H9 (cell line): Measurements from ENCODE around the gene ITGA1. TPM values are rescaled to one million over a fixed set of nuclear protein-coding genes. Genes with fewer than 3 reads are reported as not detected.

Source experiments
- DNase-seq: peaks from one replicate; pipeline ENCODE4 v3.0.0-alpha.2; 2017
- H2AFZ ChIP-seq: one replicate; pipeline ENCODE4 v1.6.1; 2013; ENCODE audit warnings: mild to moderate bottlenecking, low read length, control low read depth, moderate library complexity
- H2AK5ac ChIP-seq: 2 replicates; pipeline ENCODE4 v1.6.1; 2013; ENCODE audit warnings: low read length, control low read depth, mixed read lengths; ENCODE audit not compliant: insufficient read length
- H2BK120ac ChIP-seq: one replicate; pipeline ENCODE4 v1.6.1; 2013; ENCODE audit warnings: low read depth, mild to moderate bottlenecking, low read length, control low read depth, inconsistent platforms; ENCODE audit not compliant: poor library complexity, severe bottlenecking
- H2BK12ac ChIP-seq: 2 replicates; pipeline ENCODE4 v1.6.1; 2013; ENCODE audit warnings: low read length, control low read depth, mixed read lengths, low read depth; ENCODE audit not compliant: insufficient read length
- H2BK15ac ChIP-seq: 2 replicates; pipeline ENCODE4 v1.6.1; 2013; ENCODE audit warnings: low read depth, low read length, control low read depth
- H2BK20ac ChIP-seq: one replicate; pipeline ENCODE4 v1.6.1; 2013; ENCODE audit warnings: low read depth, mild to moderate bottlenecking, low read length, control low read depth, inconsistent platforms; ENCODE audit not compliant: poor library complexity, severe bottlenecking
- H2BK5ac ChIP-seq: 2 replicates; pipeline ENCODE4 v1.6.1; 2013; ENCODE audit warnings: low read length, control low read depth, mixed read lengths; ENCODE audit not compliant: insufficient read length
- H3K14ac ChIP-seq: 2 replicates; pipeline ENCODE4 v1.6.1; 2013; ENCODE audit warnings: low read length, control low read depth; ENCODE audit not compliant: insufficient read depth
- H3K18ac ChIP-seq: 2 replicates; pipeline ENCODE4 v1.6.1; 2013; ENCODE audit warnings: low read depth, mild to moderate bottlenecking, mixed read lengths, low read length, control low read depth; ENCODE audit not compliant: insufficient read length
- H3K23ac ChIP-seq: 2 replicates; pipeline ENCODE4 v1.6.1; 2013; ENCODE audit warnings: low read length, control low read depth, mixed read lengths, low read depth; ENCODE audit not compliant: insufficient read length
- H3K23me2 ChIP-seq: 2 replicates; pipeline ENCODE4 v1.6.1; 2013; ENCODE audit warnings: low read depth, mild to moderate bottlenecking, mixed read lengths, low read length, control low read depth; ENCODE audit not compliant: insufficient read length, poor library complexity, severe bottlenecking
- H3K27ac ChIP-seq: 2 replicates; pipeline ENCODE4 v1.5.1; 2013; ENCODE audit warnings: low read length, control low read depth, mixed read lengths, low read depth; ENCODE audit not compliant: insufficient read length
- H3K27me3 ChIP-seq: 2 replicates; pipeline ENCODE4 v1.6.1; 2013; ENCODE audit warnings: low read length, control low read depth, inconsistent platforms; ENCODE audit not compliant: insufficient read depth
- H3K4ac ChIP-seq: 2 replicates; pipeline ENCODE4 v1.6.1; 2013; ENCODE audit warnings: low read depth, mild to moderate bottlenecking, control low read depth, inconsistent platforms, low read length, moderate library complexity
- H3K4me1 ChIP-seq: 2 replicates; pipeline ENCODE4 v1.6.1; 2013; ENCODE audit warnings: low read length, control low read depth, inconsistent platforms; ENCODE audit not compliant: insufficient read depth
- H3K4me2 ChIP-seq: 2 replicates; pipeline ENCODE4 v1.6.1; 2013; ENCODE audit warnings: low read length, control low read depth, mixed read lengths; ENCODE audit not compliant: insufficient read length, insufficient read depth
- H3K56ac ChIP-seq: 2 replicates; pipeline ENCODE4 v1.6.1; 2013; ENCODE audit warnings: low read depth, mild to moderate bottlenecking, mixed read lengths, low read length, control low read depth; ENCODE audit not compliant: insufficient read length
- H3K79me1 ChIP-seq: 2 replicates; pipeline ENCODE4 v1.6.1; 2013; ENCODE audit warnings: low read depth, mild to moderate bottlenecking, moderate library complexity, low read length, control low read depth, inconsistent platforms; ENCODE audit not compliant: insufficient read depth, poor library complexity, severe bottlenecking
- H3K79me2 ChIP-seq: 2 replicates; pipeline ENCODE4 v1.6.1; 2013; ENCODE audit warnings: low read length, control low read depth, inconsistent platforms; ENCODE audit not compliant: insufficient read depth
- H3K9ac ChIP-seq: 2 replicates; pipeline ENCODE4 v1.6.1; 2013; ENCODE audit warnings: low read length, control low read depth, mixed read lengths; ENCODE audit not compliant: insufficient read length; ENCODE audit errors: extremely low read depth
- H3K9me3 ChIP-seq: one replicate; pipeline ENCODE4 v1.6.1; 2013; ENCODE audit warnings: low read depth, low read length, inconsistent platforms; ENCODE audit not compliant: control insufficient read depth
- H3T11ph ChIP-seq: one replicate; pipeline ENCODE4 v1.6.1; 2013; ENCODE audit warnings: mild to moderate bottlenecking, low read length, control low read depth, inconsistent platforms
- H4K20me1 ChIP-seq: one replicate; pipeline ENCODE4 v1.6.1; 2013; ENCODE audit not compliant: control insufficient read depth, insufficient read length, insufficient read depth
- H4K5ac ChIP-seq: 2 replicates; pipeline ENCODE4 v1.6.1; 2013; ENCODE audit warnings: low read depth, mild to moderate bottlenecking, mixed read lengths, low read length, control low read depth; ENCODE audit not compliant: insufficient read length
- H4K8ac ChIP-seq: replicated peaks from 2 replicates; pipeline ENCODE4 v1.6.1; 2013; ENCODE audit warnings: low read length, control low read depth, mixed read lengths, low read depth; ENCODE audit not compliant: insufficient read length
- H4K91ac ChIP-seq: 2 replicates; pipeline ENCODE4 v1.6.1; 2013; ENCODE audit warnings: low read depth, mild to moderate bottlenecking, moderate library complexity, mixed read lengths, low read length, control low read depth; ENCODE audit not compliant: insufficient read length
- H3K27ac Mint-ChIP-seq, 3 experiments: 2 replicates in 2 of 3; 3 replicates in 1 of 3; pipeline ENCODE4 v1.8.0; 2020 to 2021; ENCODE audit warnings: mixed read lengths in 3 of 3, mild to moderate bottlenecking in 1 of 3, moderate library complexity in 1 of 3
- H3K27me3 Mint-ChIP-seq: 2 replicates; pipeline ENCODE4 v1.8.0; 2021; ENCODE audit warnings: low read depth, mild to moderate bottlenecking, moderate library complexity, mixed read lengths
- H3K36me3 Mint-ChIP-seq, 3 experiments: 2 replicates in 2 of 3; 3 replicates in 1 of 3; pipeline ENCODE4 v1.8.0; 2020 to 2021; ENCODE audit warnings: low read depth in 3 of 3, mixed read lengths in 3 of 3; ENCODE audit not compliant: insufficient read depth in 1 of 3
- H3K4me1 Mint-ChIP-seq, 2 experiments: 2 replicates each; pipeline ENCODE4 v1.8.0; 2020; ENCODE audit warnings: mixed read lengths in 2 of 2
- H3K4me3 Mint-ChIP-seq, 2 experiments: 2 replicates in 1 of 2; 3 replicates in 1 of 2; pipeline ENCODE4 v1.8.0; 2020 to 2021; ENCODE audit warnings: mild to moderate bottlenecking in 2 of 2, mixed read lengths in 2 of 2, moderate library complexity in 1 of 2
- H3K9me3 Mint-ChIP-seq, 2 experiments: 2 replicates in 1 of 2; 3 replicates in 1 of 2; pipeline ENCODE4 v1.8.0; 2020; ENCODE audit warnings: mild to moderate bottlenecking in 2 of 2, mixed read lengths in 2 of 2, moderate library complexity in 1 of 2
- WGBS: extraction: QIAGEN DNeasy Blood & Tissue Kit; methylation state at CpG from one replicate; pipeline ENCODE4 v1.1.7; 2013; ENCODE audit warnings: missing lambda C conversion rate, low lambda C conversion rate, mixed read lengths; ENCODE audit not compliant: insufficient read length; ENCODE audit errors: extremely low coverage; 5-methylcytosine and 5-hydroxymethylcytosine counted together
- total RNA-seq: library from RNA; stranded (reverse); gene quantifications from 2 replicates; pipeline ENCODE4 v1.2.1, GENCODE V29; 2021
- TF ChIP-seq, protein P1 (sequence below): fragments of 200-600 bp; sonication (generic); conservative IDR thresholded peaks from 3 replicates; pipeline ENCODE4 v1.8.0; 2021; ENCODE audit warnings: antibody characterized with exemption, mild to moderate bottlenecking

The ITGA1 gene
- total RNA-seq, 1 experiment from 2014 or later: 3.9 TPM

DNA sequence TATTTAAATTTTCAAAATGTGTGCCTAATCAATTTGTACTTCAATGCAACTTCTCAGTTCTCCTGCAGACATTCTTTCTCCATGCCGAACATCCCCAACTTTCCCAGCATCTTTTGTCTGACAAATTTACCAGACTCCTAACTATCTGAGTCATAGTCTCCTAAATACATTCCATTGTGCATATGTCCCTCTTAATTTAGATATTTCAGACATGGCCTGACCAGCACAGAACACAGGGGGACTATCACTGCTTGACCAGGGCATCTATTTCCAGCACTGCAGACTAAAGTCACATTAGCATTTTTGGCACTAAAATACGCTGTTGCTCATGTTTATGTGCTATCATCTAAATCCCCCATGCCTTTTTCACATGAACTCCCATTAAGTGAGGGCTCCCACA lies 71.9 kb downstream of the ITGA1 start:
- no peak overlapping the region for H4K91ac ChIP-seq
- DNase-seq: no peak
- no peak overlapping the region for H2BK15ac ChIP-seq
- no peak overlapping the region for H3T11ph ChIP-seq
- no peak overlapping the region for H2BK120ac ChIP-seq
- no peaks in the 10 kb centered on the region for H3K36me3 Mint-ChIP-seq
- no peaks in the 10 kb centered on the region for H3K79me2 ChIP-seq
- H2AFZ ChIP-seq: no peak overlapping the region
- no peak overlapping the region for H2BK20ac ChIP-seq
- H4K8ac ChIP-seq: no peak overlapping the region
- H2BK5ac ChIP-seq: no peak overlapping the region
- H3K23me2 ChIP-seq: no peaks in the 10 kb centered on the region
- H3K9ac ChIP-seq: no peak overlapping the region
- H3K4me2 ChIP-seq: no peak overlapping the region
- 0 out of 2 replicates have a peak, but pooled peaks cover 2% of the 10 kb centered on the region for H3K4me1 ChIP-seq
- TF ChIP-seq, protein P1, sequence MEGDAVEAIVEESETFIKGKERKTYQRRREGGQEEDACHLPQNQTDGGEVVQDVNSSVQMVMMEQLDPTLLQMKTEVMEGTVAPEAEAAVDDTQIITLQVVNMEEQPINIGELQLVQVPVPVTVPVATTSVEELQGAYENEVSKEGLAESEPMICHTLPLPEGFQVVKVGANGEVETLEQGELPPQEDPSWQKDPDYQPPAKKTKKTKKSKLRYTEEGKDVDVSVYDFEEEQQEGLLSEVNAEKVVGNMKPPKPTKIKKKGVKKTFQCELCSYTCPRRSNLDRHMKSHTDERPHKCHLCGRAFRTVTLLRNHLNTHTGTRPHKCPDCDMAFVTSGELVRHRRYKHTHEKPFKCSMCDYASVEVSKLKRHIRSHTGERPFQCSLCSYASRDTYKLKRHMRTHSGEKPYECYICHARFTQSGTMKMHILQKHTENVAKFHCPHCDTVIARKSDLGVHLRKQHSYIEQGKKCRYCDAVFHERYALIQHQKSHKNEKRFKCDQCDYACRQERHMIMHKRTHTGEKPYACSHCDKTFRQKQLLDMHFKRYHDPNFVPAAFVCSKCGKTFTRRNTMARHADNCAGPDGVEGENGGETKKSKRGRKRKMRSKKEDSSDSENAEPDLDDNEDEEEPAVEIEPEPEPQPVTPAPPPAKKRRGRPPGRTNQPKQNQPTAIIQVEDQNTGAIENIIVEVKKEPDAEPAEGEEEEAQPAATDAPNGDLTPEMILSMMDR: no peak
- no peak overlapping the region for H3K27ac Mint-ChIP-seq
- H3K18ac ChIP-seq: no peak overlapping the region
- no peak overlapping the region for H2BK12ac ChIP-seq
- no peak overlapping the region for H3K23ac ChIP-seq
- no peaks in the 10 kb centered on the region for H3K9me3 Mint-ChIP-seq
- H2AK5ac ChIP-seq: no peak overlapping the region
- H3K27ac ChIP-seq: no peak overlapping the region
- WGBS: no CpG with 5 or more reads among the region's 2 CpGs
- no peaks in the 10 kb centered on the region for H3K27me3 ChIP-seq
- H4K5ac ChIP-seq: no peak overlapping the region
- H3K4me3 Mint-ChIP-seq: no peak overlapping the region
- H3K79me1 ChIP-seq: no peaks in the 10 kb centered on the region
- no peaks in the 10 kb centered on the region for H3K9me3 ChIP-seq
- no peaks in the 10 kb centered on the region for H4K20me1 ChIP-seq
- peaks cover 0 to 2% of the 10 kb centered on the region in 2 experiments; a peak in 1 of 4 replicates for H3K4me1 Mint-ChIP-seq
- no peak overlapping the region for H3K56ac ChIP-seq
- no peak overlapping the region for H3K14ac ChIP-seq
- no peaks in the 10 kb centered on the region for H3K27me3 Mint-ChIP-seq
- no peak overlapping the region for H3K4ac ChIP-seq
